Activated T-helper 1 cell treated with anti-CD3 and anti-CD28 coated beads, Interleukin-2, amount 50 U/mL, for 16 hours (primary cell): ENCODE data around the gene PPP1CC.
A peak's percentile ranks its signal among the peaks of the same experiment; 100 is the strongest.

Experiments used
- DNase-seq, 2 donors: peaks; one replicate each; pipeline ENCODE4 v3.0.0-alpha.2; 2020; ENCODE audit warnings: low read depth in 1 of 2, low spot score in 1 of 2

Gene PPP1CC

DNA sequence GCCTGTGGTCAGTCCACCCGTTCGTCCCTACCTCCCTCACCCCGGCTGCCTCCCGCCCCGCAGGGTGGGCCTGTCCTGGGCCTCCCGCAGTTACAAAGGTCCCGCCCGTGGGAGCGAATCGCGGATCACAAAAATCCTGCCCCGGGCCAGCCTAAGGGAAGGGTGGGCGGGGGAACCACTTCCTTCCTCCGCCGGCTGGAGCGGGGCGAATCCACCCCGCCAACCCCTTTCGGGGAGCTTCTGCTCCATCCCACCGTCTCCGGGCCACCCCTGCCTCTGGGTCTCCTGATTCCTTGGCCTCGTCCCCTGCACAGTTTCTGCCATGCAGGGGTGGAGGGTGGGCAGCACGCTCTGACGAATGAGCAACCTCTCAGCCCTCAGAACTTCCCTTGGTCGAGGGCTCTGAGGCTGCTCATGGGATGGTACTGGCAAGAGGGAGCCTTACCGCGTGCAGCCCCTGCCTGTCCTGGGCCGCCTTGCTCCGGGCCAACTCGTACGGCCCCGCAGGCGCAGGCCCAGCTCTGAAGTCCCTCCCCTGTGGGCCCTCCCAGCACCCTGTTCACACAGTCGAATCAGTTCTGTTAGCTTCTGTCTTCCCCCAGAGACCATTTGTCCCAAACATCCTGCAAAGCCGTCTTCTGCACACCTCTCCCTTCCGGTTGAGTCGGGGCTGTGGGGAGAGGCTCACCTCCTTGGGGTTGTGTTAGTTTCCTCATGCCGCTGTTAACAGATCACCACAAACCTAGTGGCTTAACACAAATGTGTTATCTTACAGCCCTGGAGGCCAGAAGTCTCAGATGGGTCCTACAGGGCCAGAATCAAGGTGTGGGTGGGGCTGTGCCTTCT, 53.2 kb downstream of the PPP1CC start:
- DNase-seq, result peak; percentile 10 to 15

DNA sequence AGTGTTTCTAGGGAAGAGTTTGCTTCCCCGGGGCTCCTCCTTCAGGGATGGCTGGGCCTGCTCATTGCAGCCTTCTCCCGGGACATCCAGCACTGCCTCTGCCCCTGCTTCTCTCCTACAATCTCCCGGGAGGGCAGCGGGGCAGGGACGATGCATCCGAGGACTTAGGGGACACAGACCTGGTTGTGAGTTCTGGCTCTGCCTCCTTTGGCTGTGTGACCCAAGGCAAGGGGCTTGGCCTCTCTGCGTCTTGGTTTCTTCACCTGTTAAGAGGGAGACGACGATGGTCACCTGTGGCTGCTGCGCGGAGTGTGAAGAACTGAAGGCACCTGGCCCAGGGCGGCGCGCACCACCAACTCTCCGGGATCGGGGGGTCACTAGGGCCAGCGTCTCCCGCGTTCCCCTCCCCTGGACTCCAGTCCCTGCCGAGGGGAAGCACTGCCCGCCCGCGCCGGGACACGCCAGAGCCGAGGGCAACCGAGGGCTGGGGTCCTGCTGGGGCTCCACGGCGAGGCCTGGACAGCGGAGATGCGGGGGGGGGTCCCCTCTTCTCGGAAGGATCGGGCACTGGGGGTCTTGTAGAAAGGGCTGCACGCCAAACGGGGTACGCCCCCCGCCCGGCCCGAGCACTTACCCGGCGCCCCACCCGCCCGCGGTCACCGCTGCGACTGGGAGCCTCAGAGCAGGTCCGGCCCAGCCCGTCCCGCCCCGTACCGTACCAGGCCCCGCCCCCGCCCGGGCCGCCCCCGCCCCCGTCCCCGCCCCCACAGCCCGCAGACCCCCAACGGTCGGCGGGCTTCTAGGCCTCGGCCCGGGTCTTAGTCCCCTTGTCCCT, 54.0 kb downstream of the PPP1CC start, which contains the start of gene HVCN1:
HVCN1 (minus strand) TSS at position 670 of the 835 bp plus-strand sequence. CDS start 5,870 bp downstream, outside the sequence.
- peak; percentile 6 to 29 for DNase-seq

DNA sequence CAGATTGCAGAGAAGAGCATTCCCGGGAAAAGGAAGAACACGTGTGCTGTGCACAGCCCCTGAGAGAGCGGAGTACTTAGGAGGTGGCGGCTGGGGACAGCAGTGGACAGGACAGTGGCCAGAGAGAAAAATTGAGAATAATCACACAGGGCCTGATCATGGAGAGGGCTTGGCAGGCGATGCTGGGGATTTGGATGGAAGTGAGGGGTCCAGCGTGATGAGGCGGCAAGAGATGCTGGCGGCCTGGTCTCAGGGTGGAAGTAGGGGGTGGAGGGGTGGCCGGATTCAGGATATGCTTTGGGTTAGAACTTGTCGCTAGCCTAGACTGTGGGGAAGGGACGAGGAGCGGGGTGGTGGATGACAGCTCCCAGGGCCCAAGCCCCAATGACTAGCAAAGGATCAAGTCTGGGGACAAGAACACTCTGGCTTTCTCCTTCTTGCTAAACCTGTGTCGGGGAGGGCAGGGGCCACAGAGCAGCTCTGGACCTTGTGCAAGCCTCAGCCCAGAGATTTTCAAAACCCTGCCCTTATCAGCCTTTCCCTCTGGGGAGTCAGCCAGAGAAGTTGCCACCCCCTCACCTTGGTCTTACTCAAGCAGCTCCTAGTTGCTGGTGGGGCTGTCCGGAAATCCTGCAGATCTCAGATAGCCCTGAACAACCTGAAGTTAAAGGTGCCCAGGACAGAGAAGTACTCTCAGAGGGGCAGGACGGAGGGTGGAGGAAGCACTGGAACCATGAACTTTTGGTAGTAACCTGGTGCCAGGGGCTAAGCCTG, 55.1 kb downstream of the PPP1CC start:
- no peak for DNase-seq

DNA sequence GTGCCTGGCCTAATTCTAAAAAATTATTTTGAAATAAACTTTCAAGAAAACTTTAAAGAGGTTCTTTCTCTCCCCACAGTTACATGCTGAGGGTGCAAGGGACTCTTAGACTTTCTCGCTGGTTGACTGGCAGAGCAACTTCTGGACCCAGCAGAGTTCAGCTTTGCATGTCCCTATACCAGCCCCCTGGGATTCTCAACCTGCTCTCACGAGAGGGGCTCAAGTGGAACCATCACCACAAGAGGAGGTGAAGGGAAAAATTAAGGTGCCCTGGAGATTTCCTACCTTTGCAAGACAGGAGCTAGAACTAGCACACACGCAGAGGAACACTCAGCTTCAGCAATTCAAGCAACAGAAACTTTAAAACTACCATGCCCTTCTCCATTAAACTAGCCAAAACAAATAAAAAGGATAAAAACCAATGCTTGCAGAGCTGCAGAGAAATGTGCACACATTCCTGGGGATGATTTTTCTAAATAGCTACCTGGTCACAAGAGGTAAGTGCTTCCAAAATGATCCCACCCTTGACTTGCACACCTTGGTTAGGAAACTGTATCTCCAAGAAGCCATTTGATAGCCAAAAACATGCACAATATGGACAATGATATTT, 56.3 kb downstream of the PPP1CC start:
- DNase-seq, result no peak

DNA sequence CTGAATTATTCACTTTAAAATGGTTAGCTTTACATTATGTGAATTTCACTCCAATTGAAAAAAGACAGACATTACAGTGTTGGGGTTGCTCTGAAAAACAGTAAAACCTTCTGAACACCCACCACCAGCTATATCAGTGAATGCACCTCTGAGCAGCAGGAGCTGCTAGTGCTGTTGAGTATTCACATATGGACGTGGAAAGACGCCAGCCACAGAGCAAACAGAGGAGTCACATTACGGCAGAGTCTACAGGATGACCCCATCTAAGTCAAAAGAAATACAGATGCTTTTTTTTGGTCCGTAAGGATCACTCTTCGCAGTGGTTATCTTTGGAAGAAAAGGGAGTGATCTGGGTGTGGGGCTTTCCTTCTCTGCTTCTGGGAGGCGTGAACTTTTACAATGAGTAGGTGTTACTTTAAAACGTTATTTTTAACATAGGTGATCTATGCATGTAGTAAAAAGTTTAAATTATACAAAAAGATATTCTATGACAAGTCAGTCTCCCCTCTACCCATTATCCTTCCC, 58.3 kb downstream of the PPP1CC start:
- DNase-seq, result no peak

DNA sequence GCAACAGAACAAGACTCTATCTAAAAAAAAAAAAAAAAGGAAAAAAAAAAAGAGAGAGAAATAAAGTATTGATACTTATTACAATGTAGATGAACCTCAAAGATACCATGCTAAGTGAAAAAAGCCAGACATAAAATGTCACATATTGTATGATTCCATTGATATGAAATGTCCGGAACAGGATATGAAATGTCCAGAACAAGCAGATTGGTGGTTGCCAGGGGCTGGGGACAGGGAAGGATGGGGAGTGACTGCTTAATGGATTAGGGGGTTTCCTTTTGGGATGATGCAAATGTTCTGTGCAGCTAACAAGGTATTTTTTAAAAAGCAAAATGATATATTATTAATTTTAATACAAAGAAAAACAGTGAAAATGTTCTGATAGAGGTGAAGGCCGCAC, 58.8 kb downstream of the PPP1CC start:
- no peak for DNase-seq

DNA sequence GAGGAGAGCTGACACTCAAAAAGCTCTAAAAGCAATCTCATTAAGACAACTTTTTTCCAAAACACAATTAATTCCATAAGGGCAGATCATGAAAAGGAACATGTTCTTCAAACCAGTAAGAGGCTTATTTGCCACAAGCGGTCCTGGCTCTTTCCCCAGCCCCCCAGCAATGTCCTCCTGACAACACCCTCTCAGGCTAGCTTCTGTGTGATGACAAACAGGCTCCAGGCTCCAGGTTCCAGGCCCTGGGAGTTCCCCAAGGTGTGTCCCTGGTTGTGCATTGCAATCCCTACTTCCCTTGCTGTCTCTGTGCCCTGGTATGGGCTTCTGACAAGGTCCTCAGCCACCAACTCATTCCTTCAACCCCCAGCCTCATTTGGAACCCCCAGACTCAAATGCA, 62.7 kb downstream of the PPP1CC start:
- DNase-seq, result no peak

DNA sequence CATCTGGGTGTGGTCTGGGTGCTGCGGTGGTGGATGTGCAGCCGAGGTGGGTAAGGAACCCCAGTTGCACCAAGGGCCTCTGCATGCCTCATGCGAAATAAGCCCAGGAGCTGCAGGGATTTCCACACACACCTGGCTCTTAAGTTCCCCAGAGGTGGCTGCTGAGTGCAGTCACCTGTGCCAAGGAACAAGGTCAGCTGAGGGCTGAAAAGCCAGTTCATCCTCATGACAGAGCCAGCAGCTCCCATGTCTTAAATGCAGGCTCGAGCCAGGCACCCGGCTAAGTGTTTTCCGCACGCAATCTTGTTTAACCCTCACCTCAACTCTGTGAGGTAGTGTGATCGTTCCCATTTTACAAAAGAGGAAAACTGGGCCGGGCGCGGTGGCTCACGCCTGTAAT, 63.5 kb downstream of the PPP1CC start:
- no peak for DNase-seq

DNA sequence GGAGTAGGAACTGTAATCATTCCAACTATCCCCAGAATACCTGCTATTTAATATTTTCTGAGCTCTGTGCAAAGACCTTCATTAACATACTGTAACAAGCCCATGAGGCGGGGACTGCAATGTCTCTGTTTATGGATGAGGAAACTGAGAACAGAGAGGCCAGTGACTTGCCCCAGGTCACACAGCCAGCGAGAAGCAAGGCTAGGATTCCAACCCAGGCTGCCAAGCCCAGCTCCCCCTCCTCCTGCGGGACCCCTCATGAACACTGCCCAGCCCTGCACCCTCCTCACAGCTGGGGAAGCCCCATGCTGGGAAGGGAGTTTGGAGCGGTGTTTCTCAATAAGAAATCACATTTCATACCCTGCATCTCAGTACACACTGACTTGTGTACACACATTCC, 64.7 kb downstream of the PPP1CC start:
- DNase-seq, result no peak

DNA sequence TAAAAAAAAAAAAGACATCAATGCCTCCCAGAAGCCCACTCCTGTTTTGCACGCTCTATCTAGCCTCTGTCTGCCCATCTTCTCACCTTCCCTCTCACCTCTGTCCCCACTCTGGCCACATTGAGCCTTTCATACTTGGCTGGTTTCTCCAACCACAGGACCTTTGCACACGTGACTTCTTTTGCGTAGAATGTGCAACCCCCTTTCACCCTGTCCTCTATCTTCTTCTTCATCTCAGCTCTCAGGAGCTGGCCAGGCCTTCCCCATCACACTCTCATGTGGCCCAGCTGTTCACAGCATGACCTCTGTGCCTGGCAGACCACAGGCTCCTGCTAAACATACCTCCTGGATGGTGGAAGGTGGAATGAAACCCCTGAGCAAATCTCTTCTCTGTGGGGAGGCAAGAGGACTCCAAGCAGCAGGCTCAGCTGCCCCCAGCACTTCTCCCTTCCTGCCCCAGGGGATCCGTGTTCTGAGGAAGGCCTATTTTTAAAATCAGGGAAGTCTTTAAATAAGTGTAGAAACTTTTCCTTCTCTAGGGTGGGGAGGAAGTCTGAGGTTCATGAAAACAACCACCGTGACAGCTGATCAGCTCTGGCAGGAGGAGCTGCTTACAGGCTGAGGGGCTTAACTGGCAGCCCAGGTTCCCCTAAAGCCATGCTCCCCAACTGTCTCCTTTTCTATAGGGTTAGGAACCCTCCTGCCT, 65.3 kb downstream of the PPP1CC start:
- no peak for DNase-seq

DNA sequence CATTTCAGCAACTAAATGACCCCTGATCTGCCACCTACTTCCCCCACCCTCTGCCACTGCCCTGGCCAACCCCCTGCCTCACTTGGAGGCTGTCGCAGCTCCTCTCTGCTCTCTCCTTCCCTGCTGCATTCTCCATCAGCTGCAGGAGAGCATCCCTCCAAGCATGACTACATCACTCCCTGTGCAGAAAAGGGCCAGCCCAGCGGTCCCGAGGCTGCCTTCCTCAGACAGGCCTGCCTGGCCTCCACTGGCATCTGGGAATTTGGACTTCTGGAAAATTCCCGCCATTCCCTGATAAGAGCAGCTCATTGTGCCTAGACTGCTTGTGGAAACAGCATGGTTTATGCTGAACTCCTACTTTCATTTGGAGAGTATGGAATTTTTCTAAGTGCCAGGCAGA, 66.5 kb downstream of the PPP1CC start:
- DNase-seq, result no peak

DNA sequence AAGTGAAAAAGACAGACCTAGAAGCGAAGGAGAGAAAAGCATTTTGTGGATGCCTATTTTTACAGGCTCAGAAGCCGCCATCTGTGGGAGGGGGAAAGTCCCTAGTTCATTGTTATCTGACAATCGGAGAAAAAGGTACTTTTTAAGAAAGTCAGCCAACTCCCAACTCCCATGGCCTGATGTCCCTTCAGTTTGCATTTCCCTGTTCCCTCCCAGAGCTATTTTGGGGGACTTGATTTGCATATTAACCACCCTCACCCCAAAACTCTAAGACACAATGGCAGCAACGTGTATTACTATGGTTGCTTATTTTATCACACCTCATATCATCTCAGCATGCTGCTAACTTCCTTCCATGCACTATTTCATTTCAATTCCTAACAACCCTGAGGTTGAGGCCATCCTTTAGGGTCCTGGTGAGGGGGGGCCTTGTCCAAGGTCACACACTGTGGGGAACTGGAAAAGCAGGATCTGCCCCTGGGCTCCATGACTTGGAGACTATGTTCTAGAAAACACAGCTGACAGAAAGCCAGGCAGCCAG, 72.5 kb downstream of the PPP1CC start:
- DNase-seq, result no peak
